Measurements from ENCODE around the gene LENG9. TPM values are rescaled to one million over a fixed set of nuclear protein-coding genes. Genes with fewer than 3 reads are reported as not detected.

Gene LENG9
- total and polyA plus RNA-seq, 7 donors, result 1.7 to 3.9 (median 3.3) TPM

GRCh38 chr19:54477650-54478049 is 14.1 kb upstream of the LENG9 start:
- Histone ChIP-seq H3K9me3 (no peaks in the 10 kb centered on the region), H3K4me3 (no peak overlapping the region), H3K27ac (no peak overlapping the region), H3K27me3 (ENCODE audit: insufficient read depth in 3 of 3, low read length in 2 of 3) (peaks cover 0 to 14% (median 4%) of the 10 kb centered on the region in 3 donors), H3K36me3 (ENCODE audit: insufficient read depth in 1 of 2, low read depth in 1 of 2) (no peaks in the 10 kb centered on the region), H3K4me1 (no peaks in the 10 kb centered on the region)
- WGBS, 3 donors, result 68 to 72% (median 68%) methylated on average over 3 of the region's 3 CpGs
- intact Hi-C loops (cut with DNase I), result no loop called here
- no peak for TF ChIP-seq CTCF (IDR thresholded peaks at IDR 0.05)
- DNase-seq, result no peak
- ATAC-seq, result no peak

DNA sequence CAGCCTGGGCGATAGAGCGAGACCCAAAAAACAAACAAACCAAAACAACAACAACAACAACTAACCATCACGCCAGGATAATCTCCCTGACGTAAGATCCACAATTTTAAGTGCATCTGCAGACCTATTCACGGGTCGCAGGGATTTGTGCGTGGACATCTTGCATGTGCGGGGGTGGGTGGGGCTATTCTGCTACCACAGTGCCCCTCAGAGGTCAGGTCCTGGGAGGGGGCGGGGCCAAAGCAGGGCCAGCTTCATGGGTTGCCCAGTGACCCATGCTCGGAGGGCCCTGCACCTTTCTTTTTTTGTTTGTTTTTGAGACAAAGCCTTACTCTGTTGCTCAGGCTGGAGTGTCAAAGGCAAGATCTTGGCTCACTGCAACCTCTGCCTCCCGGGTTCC is 12.1 kb upstream of the LENG9 start:
- Histone ChIP-seq H3K27ac (no peak overlapping the region), H3K9me3 (no peaks in the 10 kb centered on the region), H3K4me1 (peaks cover 5% of the 10 kb centered on the region), H3K4me3 (no peak overlapping the region), H3K27me3 (ENCODE audit: insufficient read depth in 3 of 3, low read length in 2 of 3) (peaks cover 0 to 19% (median 8%) of the 10 kb centered on the region in 3 donors), H3K36me3 (ENCODE audit: insufficient read depth in 1 of 2, low read depth in 1 of 2) (no peaks in the 10 kb centered on the region)
- intact Hi-C loops (cut with DNase I), result no loop called here
- no peak for TF ChIP-seq CTCF (IDR thresholded peaks at IDR 0.05)
- WGBS, 3 donors, result 79 to 87% (median 80%) methylated on average over 11 of the region's 11 CpGs
- DNase-seq, result no peak
- no peak for ATAC-seq

DNA sequence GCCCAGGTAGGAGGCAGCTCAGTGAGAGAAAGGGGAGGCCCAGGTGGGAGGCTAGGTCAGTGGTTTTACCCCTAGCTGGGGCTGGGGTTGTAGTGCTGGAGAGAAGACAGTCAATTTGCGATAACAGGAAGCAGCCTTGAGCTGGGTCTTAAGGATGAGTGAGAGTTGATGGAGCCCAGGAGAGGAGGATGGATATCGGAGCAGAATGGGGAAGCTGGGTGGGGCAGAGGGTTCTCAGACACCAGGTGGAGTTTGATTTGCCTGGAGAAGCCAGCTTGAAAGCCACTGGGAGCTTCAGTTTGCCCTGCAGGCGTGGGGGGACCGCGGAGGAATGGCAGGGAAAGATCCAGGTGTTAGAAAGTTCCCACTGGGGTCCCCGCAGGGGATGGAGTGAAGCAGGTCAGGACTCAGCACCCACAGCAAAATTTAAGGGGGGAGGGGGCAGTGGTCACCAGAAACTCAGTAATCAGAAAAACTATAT is 10.4 kb upstream of the LENG9 start:
- ATAC-seq, result no peak
- intact Hi-C loops (cut with DNase I), result no loop called here

DNA sequence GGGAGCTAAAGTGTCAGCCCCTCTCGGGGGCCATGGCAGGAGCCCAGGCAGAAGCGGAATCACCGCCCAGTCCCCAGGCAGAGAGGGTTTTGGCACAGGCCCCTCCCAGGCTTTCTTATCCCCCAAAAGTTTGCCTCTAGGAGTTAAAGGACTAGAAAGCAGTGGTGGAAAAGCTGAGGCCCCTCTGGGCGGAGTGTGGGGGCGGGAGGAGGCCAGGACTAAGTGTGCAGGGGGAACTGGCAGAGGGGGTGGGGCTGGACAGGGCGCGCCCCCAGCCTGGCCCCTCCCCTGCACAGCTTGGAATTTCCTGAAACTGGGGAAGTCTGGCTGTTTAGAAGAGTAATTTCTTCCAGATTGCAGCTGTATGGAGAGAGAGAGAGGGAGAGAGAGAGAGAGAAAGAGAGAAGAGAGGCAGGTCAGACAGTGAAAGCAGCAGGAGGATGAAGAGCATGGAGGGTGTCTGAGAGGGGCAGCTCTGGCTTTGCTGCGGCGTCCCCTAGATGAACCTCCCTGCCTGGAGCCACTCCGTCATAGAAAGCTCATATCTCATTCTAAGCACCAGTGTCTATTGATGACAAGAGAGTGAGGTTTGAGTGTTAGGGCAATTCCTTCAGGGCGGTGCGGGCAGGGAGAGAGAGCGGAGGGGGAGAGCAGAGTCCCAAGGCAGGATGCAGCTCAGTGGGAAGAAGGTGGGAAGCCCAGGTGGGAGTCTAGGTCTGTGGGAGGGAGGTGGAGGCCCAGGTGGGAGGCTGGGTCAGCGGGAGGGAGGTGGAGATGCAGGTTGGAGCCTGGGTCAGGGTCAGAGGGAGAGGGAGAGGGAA is 9.7 kb upstream of the LENG9 start, which contains the start of gene CDC42EP5:
Gene CDC42EP5, minus strand, starts transcription at position 226 of the 821 bp plus-strand sequence. CDS start 7,749 bp downstream, outside the sequence.
- ATAC-seq (peak; percentile 43 to 82 (median 73)), DNase-seq (peak; percentile 78 to 81)
- Histone ChIP-seq H3K9me3 (no peaks in the 10 kb centered on the region), H3K27me3 (ENCODE audit: insufficient read depth in 3 of 3, low read length in 2 of 3) (peaks cover 0 to 36% (median 8%) of the 10 kb centered on the region in 3 donors), H3K27ac (peak within 1 kb of the TSS; percentile 30), H3K4me1 (peaks cover 5% of the 10 kb centered on the region), H3K36me3 (ENCODE audit: insufficient read depth in 1 of 2, low read depth in 1 of 2) (no peaks in the 10 kb centered on the region), H3K4me3 (peak within 1 kb of the TSS; percentile 55)
- 3 to 11% (median 10%) methylated on average over 14 of the region's 14 CpGs for WGBS, 3 donors
- no peak for TF ChIP-seq CTCF (IDR thresholded peaks at IDR 0.05)
- intact Hi-C loops (cut with DNase I), result no loop called here

More for the DNA sequence above, 10.4 kb upstream of the LENG9 start:
- H3K4me3 ChIP-seq, result no peak overlapping the region
- no peaks in the 10 kb centered on the region for H3K9me3 ChIP-seq
- H3K4me1 ChIP-seq, result peaks cover 5% of the 10 kb centered on the region
- peaks cover 0 to 34% (median 8%) of the 10 kb centered on the region in 3 donors for H3K27me3 ChIP-seq (ENCODE audit: insufficient read depth in 3 of 3, low read length in 2 of 3)
- H3K27ac ChIP-seq, result peak overlapping the region; percentile 30
- no peaks in the 10 kb centered on the region for H3K36me3 ChIP-seq (ENCODE audit: insufficient read depth in 1 of 2, low read depth in 1 of 2)
- WGBS, 3 donors, result 59 to 66% (median 65%) methylated on average over 6 of the region's 6 CpGs
- DNase-seq, result no peak
- no peak for TF ChIP-seq CTCF (IDR thresholded peaks at IDR 0.05)

Measured in psoas muscle (tissue), 8 donors.